ENCODE results near the gene SPP1. TPM values are rescaled to one million over a fixed set of nuclear protein-coding genes. Genes with fewer than 3 reads are reported as not detected.

SPP1 gene
- total RNA-seq, 3 donors from 2014 or later, result 1.4 to 27.6 (median 3.0) TPM

DNA sequence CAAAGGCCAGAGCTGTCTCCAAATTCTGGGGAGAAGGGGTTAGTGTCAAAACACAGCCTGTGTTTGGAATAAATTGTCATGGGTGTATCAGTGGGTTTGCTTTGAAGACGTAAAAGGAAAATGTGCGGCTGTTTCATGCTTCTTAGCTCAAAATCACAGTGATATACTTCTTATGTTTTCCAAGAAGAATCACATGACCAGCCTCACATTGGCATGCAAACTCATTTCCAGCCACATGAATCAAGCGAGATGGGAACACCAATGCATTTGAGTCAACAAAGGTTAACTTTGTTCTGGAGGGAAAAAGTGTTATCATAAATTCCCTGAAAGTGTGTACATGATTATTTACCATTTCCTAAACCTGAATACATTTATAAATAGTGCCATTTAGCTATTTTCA, 19.0 kb upstream of the SPP1 start:
- Histone ChIP-seq H3K4me3 (no peak overlapping the region), H3K36me3 (ENCODE audit: low read depth) (no peaks in the 10 kb centered on the region), H3K9me3 (no peaks in the 10 kb centered on the region), H3K4me1 (ENCODE audit: low read depth) (no peaks in the 10 kb centered on the region)
- no peak for ATAC-seq
- intact Hi-C loops (cut with DNase I, micrococcal nuclease), result no loop called here
- no peak for DNase-seq
- TF ChIP-seq, protein P1, sequence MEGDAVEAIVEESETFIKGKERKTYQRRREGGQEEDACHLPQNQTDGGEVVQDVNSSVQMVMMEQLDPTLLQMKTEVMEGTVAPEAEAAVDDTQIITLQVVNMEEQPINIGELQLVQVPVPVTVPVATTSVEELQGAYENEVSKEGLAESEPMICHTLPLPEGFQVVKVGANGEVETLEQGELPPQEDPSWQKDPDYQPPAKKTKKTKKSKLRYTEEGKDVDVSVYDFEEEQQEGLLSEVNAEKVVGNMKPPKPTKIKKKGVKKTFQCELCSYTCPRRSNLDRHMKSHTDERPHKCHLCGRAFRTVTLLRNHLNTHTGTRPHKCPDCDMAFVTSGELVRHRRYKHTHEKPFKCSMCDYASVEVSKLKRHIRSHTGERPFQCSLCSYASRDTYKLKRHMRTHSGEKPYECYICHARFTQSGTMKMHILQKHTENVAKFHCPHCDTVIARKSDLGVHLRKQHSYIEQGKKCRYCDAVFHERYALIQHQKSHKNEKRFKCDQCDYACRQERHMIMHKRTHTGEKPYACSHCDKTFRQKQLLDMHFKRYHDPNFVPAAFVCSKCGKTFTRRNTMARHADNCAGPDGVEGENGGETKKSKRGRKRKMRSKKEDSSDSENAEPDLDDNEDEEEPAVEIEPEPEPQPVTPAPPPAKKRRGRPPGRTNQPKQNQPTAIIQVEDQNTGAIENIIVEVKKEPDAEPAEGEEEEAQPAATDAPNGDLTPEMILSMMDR (IDR thresholded peaks at IDR 0.05), result no peak

DNA sequence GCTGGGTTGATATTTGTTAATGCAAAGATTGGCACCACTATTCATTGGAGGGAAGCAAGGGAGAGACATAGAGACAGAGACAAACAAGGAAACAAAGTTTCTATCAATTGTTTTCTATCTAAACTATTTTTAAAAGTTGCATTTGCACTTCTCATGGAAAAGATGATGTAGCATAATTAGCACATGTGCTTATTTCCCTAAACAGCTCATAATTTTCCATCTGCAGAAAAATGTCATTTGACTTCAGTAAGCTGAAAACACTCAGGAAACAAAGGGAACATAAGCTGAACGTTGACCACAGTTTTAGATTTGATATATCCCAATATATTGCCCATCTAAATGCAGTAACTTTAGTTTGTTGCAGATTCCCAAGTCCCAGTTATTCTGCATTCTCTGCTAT, 18.5 kb upstream of the SPP1 start:
- no peaks in the 10 kb centered on the region for H3K36me3 ChIP-seq (ENCODE audit: low read depth)
- ATAC-seq (no peak), DNase-seq (no peak)
- intact Hi-C loops (cut with DNase I, micrococcal nuclease), result no loop called here
- H3K4me1 ChIP-seq (ENCODE audit: low read depth), result no peaks in the 10 kb centered on the region
- TF ChIP-seq, protein P1 (IDR thresholded peaks at IDR 0.05), result no peak
- H3K9me3 ChIP-seq, result no peaks in the 10 kb centered on the region
- H3K4me3 ChIP-seq, result no peak overlapping the region

DNA sequence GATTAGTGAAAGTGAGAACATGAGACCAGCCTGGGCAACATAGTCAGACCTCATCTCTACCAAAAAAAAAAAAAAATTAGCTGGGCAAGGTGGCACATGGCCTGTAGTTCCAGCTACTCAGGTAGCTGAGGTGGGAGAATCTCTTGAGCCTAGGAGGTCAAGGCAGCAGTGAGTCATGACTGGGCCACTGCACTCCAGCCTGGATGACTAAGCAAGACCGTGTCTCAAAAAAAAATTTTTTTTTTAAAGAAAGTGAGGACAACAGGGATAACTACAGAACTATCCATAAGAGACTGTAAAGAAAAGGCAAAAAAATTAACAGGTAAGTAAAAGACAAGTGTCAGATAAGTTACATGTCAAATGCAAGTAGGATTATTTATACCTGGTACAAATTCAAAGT, 13.5 kb upstream of the SPP1 start:
- no peak for ATAC-seq
- DNase-seq, result no peak
- no peaks in the 10 kb centered on the region for H3K36me3 ChIP-seq (ENCODE audit: low read depth)
- TF ChIP-seq, protein P1 (IDR thresholded peaks at IDR 0.05), result no peak
- intact Hi-C loops (cut with DNase I, micrococcal nuclease), result no loop called here
- H3K4me3 ChIP-seq, result no peak overlapping the region
- no peaks in the 10 kb centered on the region for H3K4me1 ChIP-seq (ENCODE audit: low read depth)
- H3K9me3 ChIP-seq, result no peaks in the 10 kb centered on the region

DNA sequence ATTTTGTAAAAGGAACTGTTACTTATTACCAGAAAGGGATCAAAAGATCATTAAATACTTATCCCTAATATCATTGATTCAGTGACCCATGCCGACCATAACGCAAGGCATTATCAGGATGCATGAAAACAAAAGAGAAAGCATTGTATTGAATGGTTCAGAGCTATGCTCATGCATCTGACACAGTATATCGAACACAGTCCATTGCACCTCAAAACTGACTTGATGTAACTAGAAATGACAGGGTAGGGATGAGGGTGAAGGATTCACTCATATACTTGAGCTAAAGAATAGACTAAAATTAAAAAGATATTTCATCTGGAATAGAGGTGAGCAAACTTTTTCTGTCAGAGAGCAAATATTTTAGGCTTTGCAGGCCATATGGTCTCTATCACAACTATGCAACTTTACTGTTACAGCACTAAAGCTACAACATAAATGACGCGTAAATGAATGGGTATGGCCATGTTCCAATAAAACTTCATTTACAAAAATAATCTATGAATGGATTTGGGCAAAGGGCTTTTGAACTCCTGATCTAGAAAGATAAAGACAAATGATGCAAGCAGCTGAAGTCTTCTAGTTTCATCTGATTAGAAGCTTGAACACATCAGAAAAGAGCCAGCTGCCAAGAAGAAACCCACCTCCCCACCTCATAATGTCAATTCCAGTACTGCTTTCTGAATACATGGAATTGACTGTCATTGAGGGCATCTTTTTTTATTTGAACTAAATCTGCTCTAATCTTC, 12.9 kb upstream of the SPP1 start:
- H3K4me3 ChIP-seq, result no peak overlapping the region
- no peaks in the 10 kb centered on the region for H3K9me3 ChIP-seq
- H3K36me3 ChIP-seq (ENCODE audit: low read depth), result no peaks in the 10 kb centered on the region
- DNase-seq (no peak), ATAC-seq (no peak)
- intact Hi-C loops (cut with DNase I, micrococcal nuclease), result no loop called here
- TF ChIP-seq, protein P1 (IDR thresholded peaks at IDR 0.05), result no peak
- H3K4me1 ChIP-seq (ENCODE audit: low read depth), result no peaks in the 10 kb centered on the region

DNA sequence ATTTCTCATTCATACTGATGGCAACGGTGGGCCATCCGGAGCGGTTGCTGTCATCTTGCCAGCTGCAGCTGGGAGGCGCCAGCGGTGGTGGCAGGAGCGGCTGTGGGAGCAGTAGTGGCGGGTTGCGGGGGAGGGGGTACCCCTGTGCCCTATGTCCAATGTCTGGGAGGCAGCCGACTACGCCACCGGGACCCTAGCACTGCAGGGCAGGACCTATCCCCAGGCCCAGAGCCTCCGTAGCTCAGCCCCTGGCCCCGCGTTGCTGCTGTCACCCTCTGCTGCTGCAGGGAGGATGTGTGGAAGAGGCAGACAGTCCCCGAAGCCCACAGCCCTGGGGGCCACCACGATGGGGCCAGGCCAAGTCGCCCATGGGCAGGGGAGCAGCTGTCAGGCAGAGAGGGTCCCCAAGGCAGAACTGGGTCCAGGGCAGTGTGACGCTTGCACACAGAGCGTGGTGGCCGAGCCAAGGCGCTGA, 10.0 kb upstream of the SPP1 start:
- no peaks in the 10 kb centered on the region for H3K9me3 ChIP-seq
- H3K36me3 ChIP-seq (ENCODE audit: low read depth), result no peaks in the 10 kb centered on the region
- intact Hi-C loops (cut with DNase I, micrococcal nuclease), result no loop called here
- ATAC-seq (no peak), DNase-seq (no peak)
- TF ChIP-seq, protein P1 (IDR thresholded peaks at IDR 0.05), result no peak
- no peaks in the 10 kb centered on the region for H3K4me1 ChIP-seq (ENCODE audit: low read depth)
- no peak overlapping the region for H3K4me3 ChIP-seq
